MM.1S (cell line): Measurements from ENCODE around the gene DGCR8.

Experiments
- DNase-seq: peaks from one replicate; pipeline ENCODE4 v3.0.0-alpha.2; 2015
- H2AFZ ChIP-seq: fragments of 300-600 bp; sonication (generic); 2 replicates; pipeline ENCODE4 v1.6.0; 2016; ENCODE audit warnings: antibody characterized with exemption, low read length
- H3F3A ChIP-seq: fragments of 300-600 bp; sonication (generic); 2 replicates; pipeline ENCODE4 v1.6.1; 2016; ENCODE audit warnings: mild to moderate bottlenecking, antibody characterized with exemption, low read length, moderate library complexity, mixed read lengths; ENCODE audit not compliant: insufficient read depth
- H3K27ac ChIP-seq: fragments of 300-600 bp; sonication (generic); 2 replicates; pipeline ENCODE4 v1.5.1; 2016; ENCODE audit warnings: mild to moderate bottlenecking, low read length
- H3K27me3 ChIP-seq: fragments of 300-600 bp; sonication (generic); replicated peaks from 2 replicates; pipeline ENCODE4 v1.6.0; 2016; ENCODE audit warnings: low read length; ENCODE audit not compliant: insufficient read depth
- H3K36me3 ChIP-seq: fragments of 300-600 bp; sonication (generic); replicated peaks from 2 replicates; pipeline ENCODE4 v1.6.1; 2016; ENCODE audit warnings: mild to moderate bottlenecking, low read length, mixed read lengths; ENCODE audit not compliant: insufficient read depth
- H3K4me1 ChIP-seq: fragments of 300-600 bp; sonication (generic); 2 replicates; pipeline ENCODE4 v1.6.1; 2016; ENCODE audit warnings: low read length, mixed read lengths
- H3K4me2 ChIP-seq: fragments of 300-600 bp; sonication (generic); 2 replicates; pipeline ENCODE4 v1.6.0; 2016; ENCODE audit warnings: low read depth, low read length
- H3K4me3 ChIP-seq: fragments of 300-600 bp; sonication (generic); 2 replicates; pipeline ENCODE4 v1.5.1; 2016; ENCODE audit warnings: low read length, mixed read lengths
- H3K79me2 ChIP-seq: fragments of 300-600 bp; sonication (generic); 2 replicates; pipeline ENCODE4 v1.6.1; 2016; ENCODE audit warnings: mixed run types, low read length, mixed read lengths
- H3K9ac ChIP-seq: fragments of 300-600 bp; sonication (generic); 2 replicates; pipeline ENCODE4 v1.6.1; 2016; ENCODE audit warnings: low read length, mixed read lengths
- H3K9me2 ChIP-seq: fragments of 300-600 bp; sonication (generic); replicated peaks from 2 replicates; pipeline ENCODE4 v1.6.1; 2016; ENCODE audit warnings: mild to moderate bottlenecking, low read length, mixed read lengths; ENCODE audit not compliant: insufficient read depth
- H3K9me3 ChIP-seq: fragments of 300-600 bp; sonication (generic); replicated peaks from 2 replicates; pipeline ENCODE4 v1.6.1; 2016; ENCODE audit warnings: mild to moderate bottlenecking, low read length, mixed read lengths; ENCODE audit not compliant: insufficient read depth
- H4K20me1 ChIP-seq: fragments of 300-600 bp; sonication (generic); 2 replicates; pipeline ENCODE4 v1.6.1; 2016; ENCODE audit warnings: mild to moderate bottlenecking, low read length, moderate library complexity, mixed read lengths; ENCODE audit not compliant: insufficient read depth
- EZH2 ChIP-seq: fragments of 300-600 bp; sonication (generic); optimal IDR thresholded peaks from 2 replicates; pipeline ENCODE3; 2017; ENCODE audit warnings: low read depth, mild to moderate bottlenecking, antibody characterized with exemption, low read length, mixed read lengths
- EZH2phosphoT487 ChIP-seq: fragments of 300-600 bp; sonication (generic); IDR thresholded peaks from 2 replicates; pipeline ENCODE4 v1.6.1; 2018; ENCODE audit warnings: antibody characterized with exemption, low read length
- TF ChIP-seq, protein P1 (sequence below): fragments of 300-600 bp; sonication (generic); IDR thresholded peaks from 2 replicates; pipeline ENCODE4 v1.5.1; 2016; ENCODE audit warnings: antibody characterized with exemption, low read length, mixed read lengths

DGCR8 gene

GRCh38 chr22:20046730-20047129 is 33.3 kb upstream of the DGCR8 start:
- no peaks in the 10 kb centered on the region for H3K4me1 ChIP-seq
- no peaks in the 10 kb centered on the region for H3K9me2 ChIP-seq
- no peaks in the 10 kb centered on the region for H3K9me3 ChIP-seq
- no peak overlapping the region for H3K9ac ChIP-seq
- H3K27me3 ChIP-seq, result no peaks in the 10 kb centered on the region
- H4K20me1 ChIP-seq, result no peaks in the 10 kb centered on the region
- TF ChIP-seq, protein P1, sequence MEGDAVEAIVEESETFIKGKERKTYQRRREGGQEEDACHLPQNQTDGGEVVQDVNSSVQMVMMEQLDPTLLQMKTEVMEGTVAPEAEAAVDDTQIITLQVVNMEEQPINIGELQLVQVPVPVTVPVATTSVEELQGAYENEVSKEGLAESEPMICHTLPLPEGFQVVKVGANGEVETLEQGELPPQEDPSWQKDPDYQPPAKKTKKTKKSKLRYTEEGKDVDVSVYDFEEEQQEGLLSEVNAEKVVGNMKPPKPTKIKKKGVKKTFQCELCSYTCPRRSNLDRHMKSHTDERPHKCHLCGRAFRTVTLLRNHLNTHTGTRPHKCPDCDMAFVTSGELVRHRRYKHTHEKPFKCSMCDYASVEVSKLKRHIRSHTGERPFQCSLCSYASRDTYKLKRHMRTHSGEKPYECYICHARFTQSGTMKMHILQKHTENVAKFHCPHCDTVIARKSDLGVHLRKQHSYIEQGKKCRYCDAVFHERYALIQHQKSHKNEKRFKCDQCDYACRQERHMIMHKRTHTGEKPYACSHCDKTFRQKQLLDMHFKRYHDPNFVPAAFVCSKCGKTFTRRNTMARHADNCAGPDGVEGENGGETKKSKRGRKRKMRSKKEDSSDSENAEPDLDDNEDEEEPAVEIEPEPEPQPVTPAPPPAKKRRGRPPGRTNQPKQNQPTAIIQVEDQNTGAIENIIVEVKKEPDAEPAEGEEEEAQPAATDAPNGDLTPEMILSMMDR, result no peak
- no peak for TF ChIP-seq EZH2phosphoT487
- TF ChIP-seq EZH2, result no peak
- H3K4me3 ChIP-seq, result no peak overlapping the region
- H3K36me3 ChIP-seq, result no peaks in the 10 kb centered on the region
- no peaks in the 10 kb centered on the region for H3K79me2 ChIP-seq
- H3K27ac ChIP-seq, result no peak overlapping the region
- no peaks in the 10 kb centered on the region for H3F3A ChIP-seq
- H3K4me2 ChIP-seq, result no peak overlapping the region
- no peak for DNase-seq
- H2AFZ ChIP-seq, result no peak overlapping the region

GRCh38 chr22:20051927-20052308 is 28.1 kb upstream of the DGCR8 start:
- Histone ChIP-seq H3K4me2 (no peak overlapping the region), H3K9ac (no peak overlapping the region), H3K9me3 (no peaks in the 10 kb centered on the region), H3K79me2 (no peaks in the 10 kb centered on the region), H3K36me3 (no peaks in the 10 kb centered on the region), H3K27ac (no peak overlapping the region), H3K27me3 (no peaks in the 10 kb centered on the region), H3K9me2 (no peaks in the 10 kb centered on the region), H3K4me3 (no peak overlapping the region), H3K4me1 (no peaks in the 10 kb centered on the region), H4K20me1 (no peaks in the 10 kb centered on the region), H3F3A (no peaks in the 10 kb centered on the region), H2AFZ (no peak overlapping the region)
- TF ChIP-seq EZH2 (no peak), EZH2phosphoT487 (no peak)
- TF ChIP-seq, protein P1, result no peak
- no peak for DNase-seq

GRCh38 chr22:20052309-20053259 is 27.5 kb upstream of the DGCR8 start:
- H3K4me1 ChIP-seq, result no peaks in the 10 kb centered on the region
- H3F3A ChIP-seq, result no peaks in the 10 kb centered on the region
- no peaks in the 10 kb centered on the region for H3K36me3 ChIP-seq
- H2AFZ ChIP-seq, result no peak overlapping the region
- no peaks in the 10 kb centered on the region for H4K20me1 ChIP-seq
- DNase-seq, result no peak
- no peaks in the 10 kb centered on the region for H3K79me2 ChIP-seq
- no peaks in the 10 kb centered on the region for H3K9me3 ChIP-seq
- H3K27me3 ChIP-seq, result no peaks in the 10 kb centered on the region
- TF ChIP-seq EZH2, result no peak
- TF ChIP-seq, protein P1, result no peak
- no peak for TF ChIP-seq EZH2phosphoT487
- no peak overlapping the region for H3K9ac ChIP-seq
- H3K4me3 ChIP-seq, result no peak overlapping the region
- no peaks in the 10 kb centered on the region for H3K9me2 ChIP-seq
- H3K4me2 ChIP-seq, result no peak overlapping the region
- H3K27ac ChIP-seq, result no peak overlapping the region
